NOMO-1 treated with DMSO at 0.1 percent for 48 hours (cell line): Measurements from ENCODE around the gene FAM47E.
"Not testable (repeated sequence)": the region's sequence is repeated elsewhere in the genome, so short reads cannot be mapped to it uniquely, and the experiment has no call there.

Experiments used
- DNase-seq: peaks from one replicate; lab custom pipeline; 2025; ENCODE audit not compliant: unreplicated experiment; lab: John Stamatoyannopoulos, UW

Gene FAM47E

DNA sequence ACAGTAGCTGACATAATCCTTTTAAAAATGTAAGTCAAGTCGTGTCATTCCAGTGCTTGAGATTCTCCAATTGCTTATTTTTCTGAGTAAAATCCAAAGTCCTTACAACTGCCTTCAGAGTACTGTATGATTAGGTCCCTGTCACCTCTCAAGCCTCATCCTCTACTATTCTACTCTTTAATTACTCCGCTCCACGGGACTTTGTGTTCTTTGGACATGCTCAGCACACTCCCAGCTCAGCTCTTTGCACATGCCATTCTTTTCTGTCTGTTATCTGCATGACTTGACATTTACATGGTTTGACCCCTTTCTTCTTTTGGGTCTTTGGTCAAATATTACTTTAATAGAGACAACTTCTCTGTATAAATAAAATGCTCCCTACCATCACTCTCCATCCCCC lies 15.1 kb downstream of the FAM47E start:
- no peak for DNase-seq

DNA sequence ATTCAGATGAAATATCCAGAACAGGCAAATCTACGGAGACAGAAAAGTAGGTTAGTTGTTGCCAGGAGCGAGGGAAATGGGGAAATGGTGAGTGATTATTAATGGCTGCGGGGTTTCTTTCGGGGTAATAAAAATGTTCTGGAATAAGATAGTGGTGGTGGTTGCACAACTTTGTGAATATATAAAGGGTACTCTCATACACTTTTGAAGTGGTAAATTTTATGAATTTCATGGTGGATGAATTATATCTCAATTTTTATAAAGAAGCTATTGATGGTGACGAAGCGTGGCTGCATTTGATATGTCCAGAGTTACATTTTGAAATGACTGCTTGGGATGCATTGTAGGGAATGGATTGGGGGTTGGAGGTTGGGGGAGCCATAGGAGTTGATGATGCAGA lies 16.3 kb downstream of the FAM47E start:
- no peak for DNase-seq

- no peak for DNase-seq
These were observed 19.0 kb downstream of the FAM47E start for GRCh38 chr4:76270244-76271175.

- no peak for DNase-seq
These were observed 19.7 kb downstream of the FAM47E start for GRCh38 chr4:76271248-76271647.

DNA sequence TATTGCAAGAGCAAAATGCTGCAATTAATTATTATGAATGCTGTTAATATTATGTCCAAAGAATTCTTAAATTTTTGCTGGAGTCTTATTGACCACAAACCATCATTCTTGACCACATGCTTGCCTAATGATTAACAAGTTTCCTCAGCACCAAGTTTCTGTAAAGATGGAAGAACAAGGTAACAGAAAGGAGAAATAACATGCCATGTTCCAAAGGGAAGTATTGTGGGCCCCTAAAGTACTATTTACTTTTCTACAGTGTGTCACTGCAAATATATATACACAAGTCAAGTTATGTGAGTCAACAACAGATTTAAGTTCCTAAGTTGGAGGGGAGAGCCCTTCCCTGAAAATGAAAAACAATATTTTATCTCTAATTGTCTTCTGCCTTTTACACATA lies 20.6 kb downstream of the FAM47E start:
- DNase-seq: no peak

- no peak for DNase-seq
These were observed 21.1 kb downstream of the FAM47E start for GRCh38 chr4:76272582-76272981.

DNA sequence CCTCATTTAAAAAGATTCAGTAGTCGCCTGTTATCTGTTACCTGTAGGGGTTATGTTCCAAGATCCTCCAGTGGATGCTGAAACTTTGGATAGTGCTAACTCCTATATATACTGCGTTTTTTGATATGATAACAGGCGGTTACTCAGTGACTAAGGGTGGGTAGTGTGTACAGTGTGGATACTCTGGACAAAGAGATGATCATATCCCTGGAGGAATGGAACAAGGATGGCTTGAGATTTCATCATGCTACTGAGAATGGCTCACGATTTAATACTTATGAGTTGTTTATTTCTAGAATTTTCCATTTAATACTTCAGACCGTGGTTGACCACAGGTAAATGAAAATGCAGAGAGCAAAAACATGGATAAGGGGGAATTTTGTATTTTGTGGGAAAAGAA lies 21.5 kb downstream of the FAM47E start:
- no peak for DNase-seq

DNA sequence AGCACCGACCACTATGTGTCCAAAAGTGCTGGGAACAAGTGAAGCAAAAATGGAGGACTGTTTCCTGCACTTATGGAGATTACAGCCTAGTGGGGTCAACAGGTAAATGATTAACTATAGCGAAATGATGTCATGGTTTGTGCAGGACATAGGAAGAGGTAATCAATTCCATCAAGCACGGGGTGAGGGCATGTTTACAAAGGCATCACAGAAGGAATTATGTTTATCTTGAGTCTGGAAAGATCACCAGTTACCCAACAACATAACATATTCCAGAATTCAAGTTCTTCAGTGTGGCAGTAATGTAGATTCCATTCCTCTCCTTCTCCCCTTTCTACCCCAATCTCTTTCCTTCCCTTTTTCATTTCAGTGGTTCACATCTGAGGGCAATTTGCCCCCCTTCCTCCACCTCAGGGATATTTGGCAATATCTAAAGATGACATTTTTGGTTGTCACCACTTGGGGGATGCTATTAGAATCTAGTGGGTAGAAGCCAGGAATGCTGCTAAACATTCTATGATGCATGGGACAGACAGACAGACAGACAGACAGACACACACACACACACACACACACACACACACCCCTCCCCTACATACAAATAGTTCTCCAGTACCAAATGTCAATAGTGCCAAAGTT lies 24.1 kb downstream of the FAM47E start:
- DNase-seq: peak; percentile 47

DNA sequence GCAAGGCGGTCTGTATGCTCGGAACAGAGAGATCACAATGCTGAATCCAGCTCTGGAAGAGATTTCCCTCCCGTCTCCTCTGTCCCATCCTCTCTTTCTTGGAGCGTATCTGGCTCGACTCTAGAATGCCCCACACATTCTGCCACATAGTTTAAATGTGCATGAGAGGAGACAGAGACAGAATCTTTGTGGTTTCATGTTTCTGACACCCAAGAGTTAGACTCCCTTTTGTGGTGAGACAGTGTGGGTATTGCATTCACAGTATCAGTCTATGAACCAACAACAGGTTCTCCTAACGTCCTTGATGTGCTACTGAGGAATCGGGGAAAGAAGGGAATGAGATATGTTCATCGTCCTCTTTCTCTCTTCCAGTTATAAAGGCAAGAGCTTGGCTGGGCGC lies 25.3 kb downstream of the FAM47E start:
- DNase-seq: no peak

- DNase-seq: no peak
These were observed 26.1 kb downstream of the FAM47E start for GRCh38 chr4:76277667-76278066.

- DNase-seq: peak; percentile 79
These were observed 27.1 kb downstream of the FAM47E start for GRCh38 chr4:76278583-76278982.

DNA sequence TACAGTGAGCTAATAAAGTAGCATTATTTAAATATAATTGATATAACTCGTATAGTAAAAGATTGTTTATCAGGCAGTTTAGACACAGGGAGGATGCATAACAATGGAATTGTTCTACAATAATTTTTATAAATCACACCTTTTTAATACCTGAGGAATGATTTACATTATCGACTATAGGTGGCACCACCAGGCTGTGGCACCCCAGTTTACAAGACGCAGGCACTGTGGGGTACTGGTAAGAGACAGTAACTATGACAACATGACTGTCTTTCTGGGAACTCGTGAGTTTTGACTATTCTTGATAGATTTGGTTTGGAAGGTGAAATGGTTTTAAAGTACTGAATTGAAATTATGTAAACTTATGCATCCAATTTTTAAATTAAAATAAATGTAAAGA lies 27.9 kb downstream of the FAM47E start:
- no peak for DNase-seq

- no peak for DNase-seq
These were observed 29.2 kb downstream of the FAM47E start for GRCh38 chr4:76280488-76281441.

GRCh38 chr4:76281594-76281993 lies 30.1 kb downstream of the FAM47E start:
- not testable (repeated sequence) for DNase-seq

DNA sequence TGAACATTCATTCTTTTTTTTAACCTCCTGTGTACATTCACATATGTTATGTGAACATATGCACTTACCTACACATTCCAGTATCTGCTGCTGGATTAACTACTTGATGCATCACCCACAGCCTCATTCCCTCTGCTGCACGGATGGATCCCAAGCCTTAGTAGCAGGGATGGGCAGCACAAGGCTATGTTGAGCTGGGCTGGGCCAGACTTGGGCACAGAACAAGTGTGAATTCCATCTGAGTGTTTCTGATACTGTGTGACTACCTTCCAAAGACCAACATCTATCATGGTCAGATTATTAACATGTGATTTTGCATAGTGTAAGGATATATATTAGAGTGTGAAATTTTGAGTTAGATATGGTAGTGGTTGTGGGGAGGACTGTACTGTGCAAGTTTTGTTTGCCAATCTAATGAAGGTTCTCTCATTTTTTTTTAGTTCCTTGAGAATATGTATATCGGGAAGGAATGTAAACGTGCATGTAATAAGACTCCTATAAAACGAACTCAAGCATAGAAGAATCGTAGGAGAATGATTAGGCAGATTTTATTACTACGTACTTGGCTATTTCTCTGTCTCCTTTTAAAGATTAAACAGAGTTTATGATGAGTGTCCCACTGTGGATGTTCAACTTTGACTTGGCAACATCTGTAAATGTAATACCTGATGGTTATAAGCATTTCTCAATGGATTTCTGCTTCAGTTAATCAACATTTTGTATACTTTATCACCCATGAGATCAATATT lies 31.6 kb downstream of the FAM47E start:
- DNase-seq: no peak

- no peak for DNase-seq
These were observed 32.4 kb downstream of the FAM47E start for GRCh38 chr4:76283900-76284299.

GRCh38 chr4:76287811-76288210 lies 36.3 kb downstream of the FAM47E start:
- not testable (repeated sequence) for DNase-seq

DNA sequence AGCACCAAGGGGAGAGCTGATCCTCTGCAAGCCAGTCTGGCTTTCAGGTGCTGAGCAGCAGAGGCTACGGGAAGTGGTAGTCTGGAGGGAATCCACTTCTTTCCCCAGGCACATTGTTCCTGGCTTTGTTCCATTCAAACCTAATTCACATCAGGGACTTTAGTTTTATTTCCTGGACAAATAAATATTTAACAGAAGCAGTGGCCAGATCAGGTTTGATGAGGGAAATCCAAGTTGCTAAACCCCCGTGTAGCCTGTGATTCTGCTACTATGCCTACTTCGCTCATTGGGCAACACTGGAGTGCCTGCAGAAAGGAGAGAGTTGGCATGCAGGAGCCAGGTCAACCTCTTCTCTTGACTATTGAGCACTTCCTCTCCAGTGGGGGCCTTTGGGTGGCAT lies 41.2 kb downstream of the FAM47E start:
- no peak for DNase-seq

DNA sequence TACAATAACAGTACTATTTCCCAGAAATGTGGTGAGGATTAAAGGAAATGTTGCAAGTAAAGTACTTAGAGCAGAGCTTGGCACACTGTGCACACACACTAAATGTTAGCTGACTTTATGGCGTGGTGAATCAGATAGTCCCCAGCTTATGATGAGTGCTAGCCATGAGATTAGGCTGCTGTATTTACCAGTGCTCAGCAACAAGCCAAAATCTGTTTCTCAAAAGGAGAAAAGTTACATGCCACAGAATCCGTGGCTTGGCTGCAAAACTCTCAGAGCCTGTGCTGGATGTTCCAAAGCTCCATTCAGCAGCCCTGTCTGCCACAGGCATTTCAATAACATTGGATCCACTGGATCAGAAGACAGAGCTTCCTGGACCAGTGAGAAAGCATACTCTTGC lies 42.3 kb downstream of the FAM47E start:
- DNase-seq: no peak

DNA sequence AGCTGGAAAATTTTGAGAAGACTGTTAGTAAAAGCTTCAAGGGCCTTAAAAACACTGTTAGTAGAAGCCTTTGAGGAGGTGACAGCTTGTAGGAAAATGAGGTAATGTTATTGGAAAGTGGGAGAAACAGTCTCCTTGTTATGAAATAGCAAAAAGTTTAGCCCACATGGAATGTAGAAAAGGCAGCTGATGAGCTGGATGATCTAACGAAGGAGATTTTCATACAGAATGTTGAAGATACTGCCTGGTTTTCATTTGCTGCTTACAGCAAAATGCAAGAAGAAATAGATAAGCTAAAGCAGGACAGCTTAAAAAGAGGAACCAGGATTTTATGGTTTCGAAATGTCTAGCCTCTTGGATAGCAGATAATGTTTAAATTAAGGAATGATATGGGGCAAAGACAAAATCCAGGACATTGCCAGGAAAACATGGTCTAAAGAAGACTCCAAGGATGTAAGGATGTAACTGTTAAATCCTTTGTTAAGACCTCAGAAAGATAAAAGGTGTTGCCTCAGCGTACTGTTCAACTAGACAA lies 44.8 kb downstream of the FAM47E start:
- DNase-seq: peak; percentile 59
